GM13977 (cell line): Measurements from ENCODE around the gene UQCC2.

Experiments used
- DNase-seq: peaks from one replicate; pipeline ENCODE4 v3.0.0; 2012; ENCODE audit warnings: low spot score
- CTCF ChIP-seq: IDR thresholded peaks from 2 replicates; pipeline ENCODE4 v1.5.1; 2012; ENCODE audit warnings: mild to moderate bottlenecking, control low read depth; ENCODE audit not compliant: insufficient read depth; ENCODE audit errors: extremely low read depth, missing control alignments
- in situ Hi-C: fragments of 300-500 bp; cut with MboI; formaldehyde crosslinking; loops from one replicate; pipeline ENCODE4 v1.12.0; 2022; ENCODE audit warnings: low sequenced_read_pairs, low pct_unique_long_range_greater_than_20kb, mixed read lengths, inconsistent platforms; ENCODE audit not compliant: unreplicated experiment

The UQCC2 gene

GRCh38 chr6:33716890-33717632, 5.6 kb upstream of the UQCC2 start:
- in situ Hi-C loops: no loop called here
- no peak for TF ChIP-seq CTCF
- DNase-seq: no peak

- TF ChIP-seq CTCF: no peak
- in situ Hi-C loops: no loop called here
- no peak for DNase-seq
Observed at GRCh38 chr6:33716379-33716778, 4.9 kb upstream of the UQCC2 start.

- no peak for TF ChIP-seq CTCF
- no peak for DNase-seq
- in situ Hi-C loops: no loop called here
Observed at GRCh38 chr6:33714385-33715040, 3.0 kb upstream of the UQCC2 start.

- TF ChIP-seq CTCF: no peak
- in situ Hi-C loops: no loop called here
- no peak for DNase-seq
Observed at GRCh38 chr6:33713786-33714185, 2.3 kb upstream of the UQCC2 start.

- no peak for TF ChIP-seq CTCF
- in situ Hi-C loops: no loop called here
- no peak for DNase-seq
Observed at GRCh38 chr6:33712914-33713313, 1.4 kb upstream of the UQCC2 start.

- no peak for DNase-seq
- in situ Hi-C loops: no loop called here
- TF ChIP-seq CTCF: no peak
Observed at GRCh38 chr6:33710296-33711121, 991 bp downstream of the UQCC2 start.
